ENCODE data around the gene IFRD1.

DNA sequence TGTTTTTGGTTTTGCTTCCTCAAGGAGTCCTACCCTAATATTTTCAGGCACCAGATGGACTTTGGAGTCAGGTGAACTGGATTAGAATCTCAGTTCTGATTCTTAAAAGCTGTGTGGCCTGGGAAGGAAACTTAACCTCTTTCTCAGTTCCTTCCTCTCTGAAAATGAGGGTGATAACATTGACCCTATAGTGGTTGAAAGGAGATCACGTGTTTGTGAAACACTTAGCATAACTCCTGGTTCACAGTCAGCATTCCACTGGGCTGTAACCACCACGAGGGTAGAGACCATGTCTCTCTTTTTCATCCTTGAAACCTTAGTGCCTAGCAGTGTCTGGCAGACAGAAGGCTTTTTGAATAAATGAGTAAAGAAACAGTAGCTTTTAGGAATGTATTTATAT, 47.2 kb downstream of the IFRD1 start:
- TF ChIP-seq POLR2A (IDR thresholded peaks at IDR 0.05; ENCODE audit: low read length) = no peak
- TF ChIP-seq GATA1 (IDR thresholded peaks at IDR 0.05; ENCODE audit: low read depth, low read length) = no peak
